B cell (primary cell): Measurements from ENCODE around the gene HOMER2. TPM values are rescaled to one million over a fixed set of nuclear protein-coding genes. Genes with fewer than 3 reads are reported as not detected.

Experiments used
- ATAC-seq: fragments of 200-7000 bp; cut with Tn5 transposase; one replicate; pipeline ENCODE4 v1.10.0; 2021; ENCODE audit warnings: low read depth, mild to moderate bottlenecking, moderate number of reproducible peaks, moderate library complexity
- CTCF ChIA-PET: fragments of 350-600 bp; sonication (Branson Sonifier 250); formaldehyde crosslinking; loops from one replicate; lab custom pipeline; 2021; ENCODE audit warnings: antibody characterized with exemption, inconsistent platforms; lab: Charles Lee
- POLR2A ChIA-PET: fragments of 350-600 bp; sonication (Branson Sonifier 250); formaldehyde crosslinking; loops from one replicate; lab custom pipeline; 2021; ENCODE audit warnings: antibody characterized with exemption; lab: Charles Lee
- DNase-seq: peaks from one replicate; pipeline ENCODE4 v3.0.0; 2013
- H2AFZ ChIP-seq: 2 replicates; pipeline ENCODE4 v1.6.1; 2012; ENCODE audit warnings: mild to moderate bottlenecking, low read depth, low read length; ENCODE audit not compliant: insufficient read depth, poor library complexity, severe bottlenecking
- H3K27ac ChIP-seq, 2 donors: 1 replicate in 1 of 2; 2 replicates in 1 of 2; pipeline ENCODE4 v1.5.1; 2012 to 2013; ENCODE audit warnings: low read length in 2 of 2, mild to moderate bottlenecking in 2 of 2, moderate library complexity in 1 of 2
- H3K27me3 ChIP-seq, 4 experiments: fragments of 200-600 bp in 1 of 4; sonication (generic) in 1 of 4; replicated peaks in 1 of 4; 1 replicate in 2 of 4; 2 replicates in 2 of 4; pipeline versions ENCODE4 v1.6.1 to v1.7.0; 2013 to 2016; ENCODE audit warnings: low read length in 3 of 4, mild to moderate bottlenecking in 2 of 4, mixed read lengths in 1 of 4, moderate library complexity in 1 of 4; ENCODE audit not compliant: insufficient read depth in 4 of 4, control insufficient read depth in 3 of 4; ENCODE audit errors: control extremely low read depth in 1 of 4
- H3K36me3 ChIP-seq, 2 experiments: replicated peaks in 1 of 2; 1 replicate in 1 of 2; 2 replicates in 1 of 2; pipeline versions ENCODE4 v1.6.1 to v1.7.1; 2013; ENCODE audit warnings: low read length in 1 of 2; ENCODE audit not compliant: insufficient read depth in 2 of 2, control insufficient read depth in 1 of 2; ENCODE audit errors: control extremely low read depth in 1 of 2, extremely low read depth in 1 of 2
- H3K4me1 ChIP-seq, 2 donors: fragments of 200-600 bp in 1 of 2; sonication (generic) in 1 of 2; 1 replicate in 1 of 2; 2 replicates in 1 of 2; pipeline versions ENCODE4 v1.5.1 to v1.6.1; 2013 to 2017; ENCODE audit warnings: low read length in 2 of 2; ENCODE audit not compliant: control insufficient read depth in 2 of 2, insufficient read depth in 2 of 2
- H3K4me2 ChIP-seq: replicated peaks from 2 replicates; pipeline ENCODE3; 2012; ENCODE audit warnings: mild to moderate bottlenecking, low read depth, low read length; ENCODE audit not compliant: poor library complexity, severe bottlenecking
- H3K4me3 ChIP-seq, 5 experiments: fragments of 200-600 bp in 1 of 5; sonication (generic) in 1 of 5; 1 replicate in 3 of 5; 2 replicates in 2 of 5; pipeline versions ENCODE4 v1.5.1 to v1.7.0; 2011 to 2016; ENCODE audit warnings: low read length in 4 of 5, mild to moderate bottlenecking in 4 of 5, low read depth in 2 of 5, control low read depth in 1 of 5, moderate library complexity in 1 of 5; ENCODE audit not compliant: insufficient read depth in 1 of 5; ENCODE audit errors: control extremely low read depth in 1 of 5, extremely low read depth in 1 of 5
- H3K79me2 ChIP-seq: fragments of 200-600 bp; sonication (generic); one replicate; pipeline ENCODE4 v1.6.0; 2016; ENCODE audit warnings: low read length; ENCODE audit not compliant: control insufficient read depth, insufficient read depth
- H3K9ac ChIP-seq: fragments of 200-600 bp; sonication (generic); 2 replicates; pipeline ENCODE4 v1.6.1; 2017; ENCODE audit warnings: mild to moderate bottlenecking, low read length, moderate library complexity
- H3K9me3 ChIP-seq, 3 donors: one replicate each; pipeline versions ENCODE4 v1.6.1 to v1.7.1; 2013; ENCODE audit warnings: low read length in 2 of 3; ENCODE audit not compliant: control insufficient read depth in 2 of 3, insufficient read depth in 1 of 3; ENCODE audit errors: control extremely low read depth in 1 of 3
- H4K20me1 ChIP-seq: 2 replicates; pipeline ENCODE4 v1.6.0; 2012; ENCODE audit warnings: mild to moderate bottlenecking, low read length; ENCODE audit not compliant: insufficient read depth, control insufficient read depth, poor library complexity, severe bottlenecking
- H3K27ac Mint-ChIP-seq: one replicate; pipeline ENCODE4 v1.8.0; 2021; ENCODE audit warnings: mixed read lengths
- H3K27me3 Mint-ChIP-seq: one replicate; pipeline ENCODE4 v1.8.0; 2021; ENCODE audit warnings: mixed read lengths
- H3K4me1 Mint-ChIP-seq: one replicate; pipeline ENCODE4 v1.8.0; 2021; ENCODE audit warnings: mixed read lengths
- H3K4me3 Mint-ChIP-seq: one replicate; pipeline ENCODE4 v1.8.0; 2021; ENCODE audit warnings: mixed read lengths
- H3K9me3 Mint-ChIP-seq: one replicate; pipeline ENCODE4 v1.8.0; 2022; ENCODE audit warnings: mixed read lengths; ENCODE audit not compliant: insufficient read depth
- CTCF ChIP-seq: fragments of 200-600 bp; IDR thresholded peaks from one replicate; pipeline ENCODE4 v1.8.0; 2022; ENCODE audit warnings: antibody characterized with exemption, mild to moderate bottlenecking
- EZH2 ChIP-seq: IDR thresholded peaks from 2 replicates; pipeline ENCODE4 v1.6.1; 2012; ENCODE audit warnings: borderline replicate concordance, low read depth, mild to moderate bottlenecking, moderate library complexity, low read length; ENCODE audit not compliant: insufficient read depth, poor library complexity, severe bottlenecking
- WGBS: methylation state at CpG from one replicate; pipeline ENCODE4 v1.1.5; 2013; ENCODE audit warnings: missing lambda C conversion rate; ENCODE audit not compliant: insufficient coverage; 5-methylcytosine and 5-hydroxymethylcytosine counted together
- intact Hi-C: fragments of 100-400 bp; cut with micrococcal nuclease; formaldehyde crosslinking; loops from one replicate; pipeline ENCODE4 v1.10.0; 2022
- polyA plus RNA-seq: library from polyadenylated mRNA; depleted of rRNA; stranded (reverse); fragments of >200 nt; gene quantifications from 2 replicates; pipeline ENCODE4 v1.2.3, GENCODE V29; 2012
- total RNA-seq, 2 donors: library from RNA; stranded (reverse); fragments of 120-200 nt in 1 of 2; gene quantifications; 1 replicate in 1 of 2; 2 replicates in 1 of 2; pipeline versions ENCODE4 v1.2.3 to v1.2.4, GENCODE V29; 2013 to 2022

Gene HOMER2
- total and polyA plus RNA-seq, 2 donors (not counting 1 experiment from before 2014, with no cell fraction given), result 5.7 to 19.5 TPM

GRCh38 chr15:82923744-82924143 is 28.8 kb downstream of the HOMER2 start:
- CTCF ChIA-PET, result no interaction called here
- no peak overlapping the region for H3K27ac Mint-ChIP-seq
- no peak overlapping the region for H2AFZ ChIP-seq
- H3K27ac ChIP-seq, result no peak overlapping the region
- no peaks in the 10 kb centered on the region for H3K9me3 ChIP-seq
- H4K20me1 ChIP-seq, result no peaks in the 10 kb centered on the region
- no peak overlapping the region for H3K4me3 ChIP-seq
- intact Hi-C loops, result no loop called here
- POLR2A ChIA-PET, result no interaction called here
- WGBS, result 96% methylated on average over 7 of the region's 7 CpGs
- peaks cover 3% of the 10 kb centered on the region for H3K27me3 Mint-ChIP-seq
- TF ChIP-seq EZH2 (no peak), CTCF (no peak)
- no peak overlapping the region for H3K9ac ChIP-seq
- DNase-seq (no peak), ATAC-seq (no peak)
- no peak overlapping the region for H3K4me2 ChIP-seq
- H3K27me3 ChIP-seq, result no peaks in the 10 kb centered on the region
- no peaks in the 10 kb centered on the region for H3K4me1 Mint-ChIP-seq
- H3K36me3 ChIP-seq, result no peaks in the 10 kb centered on the region
- H3K4me1 ChIP-seq, result no peaks in the 10 kb centered on the region
- no peaks in the 10 kb centered on the region for H3K9me3 Mint-ChIP-seq
- H3K4me3 Mint-ChIP-seq, result no peak overlapping the region
- no peaks in the 10 kb centered on the region for H3K79me2 ChIP-seq

GRCh38 chr15:82922737-82923136 is 29.8 kb downstream of the HOMER2 start:
- peaks cover 3% of the 10 kb centered on the region for H3K27me3 Mint-ChIP-seq
- 83% methylated on average over 1 of the region's 4 CpGs for WGBS
- Histone ChIP-seq H4K20me1 (no peaks in the 10 kb centered on the region), H3K27ac (no peak overlapping the region), H2AFZ (no peak overlapping the region), H3K36me3 (no peaks in the 10 kb centered on the region), H3K9ac (no peak overlapping the region), H3K27me3 (no peaks in the 10 kb centered on the region), H3K9me3 (no peaks in the 10 kb centered on the region), H3K4me1 (no peaks in the 10 kb centered on the region), H3K79me2 (no peaks in the 10 kb centered on the region), H3K4me2 (no peak overlapping the region), H3K4me3 (no peak overlapping the region)
- ChIA-PET POLR2A (no interaction called here), CTCF (interaction anchor here (0.5 kb wide), 1 partner anchor 8 kb away, joined by 3 read pairs; no protein-coding TSS in a partner anchor)
- H3K9me3 Mint-ChIP-seq, result no peaks in the 10 kb centered on the region
- H3K4me1 Mint-ChIP-seq, result no peaks in the 10 kb centered on the region
- DNase-seq (no peak), ATAC-seq (no peak)
- H3K4me3 Mint-ChIP-seq, result no peak overlapping the region
- no peak overlapping the region for H3K27ac Mint-ChIP-seq
- intact Hi-C loops, result no loop called here
- TF ChIP-seq EZH2 (no peak), CTCF (no peak)
